ENCODE data around the gene TULP1. TPM values are rescaled to one million over a fixed set of nuclear protein-coding genes. Genes with fewer than 3 reads are reported as not detected.
A peak's percentile ranks its signal among the peaks of the same experiment; 100 is the strongest.
"Not testable (repeated sequence)": the region's sequence is repeated elsewhere in the genome, so short reads cannot be mapped to it uniquely, and the experiment has no call there.

Gene TULP1
- not detected for total RNA-seq

GRCh38 chr6:35512740-35513139 lies at the start of gene TULP1:
TSS of gene TULP1 (minus strand) at chr6:35512896. CDS start at chr6:35512858, 38 bp downstream.
- DNase-seq, result no peak

GRCh38 chr6:35562060-35562459 lies 49.4 kb upstream of the TULP1 start:
- no peak for DNase-seq

DNA sequence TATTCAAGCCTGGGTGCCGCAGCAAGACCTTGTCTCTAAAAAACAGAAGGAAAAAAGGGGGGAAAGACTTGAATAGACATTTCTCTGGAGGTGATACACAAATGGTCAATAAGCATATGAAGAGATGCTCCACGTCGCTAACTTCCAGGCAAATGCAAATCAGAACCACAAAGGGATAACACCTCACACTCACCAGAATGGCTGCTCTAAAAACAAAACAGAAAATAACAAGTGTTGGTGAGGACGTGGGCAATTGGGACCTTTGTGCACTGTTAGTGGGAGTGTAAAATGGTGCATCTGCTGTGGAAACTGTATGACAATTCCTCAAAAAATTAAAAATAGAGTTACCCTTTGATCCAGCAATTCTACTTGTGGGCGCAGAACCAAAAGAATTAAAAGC lies 48.4 kb upstream of the TULP1 start:
- no peak for DNase-seq

DNA sequence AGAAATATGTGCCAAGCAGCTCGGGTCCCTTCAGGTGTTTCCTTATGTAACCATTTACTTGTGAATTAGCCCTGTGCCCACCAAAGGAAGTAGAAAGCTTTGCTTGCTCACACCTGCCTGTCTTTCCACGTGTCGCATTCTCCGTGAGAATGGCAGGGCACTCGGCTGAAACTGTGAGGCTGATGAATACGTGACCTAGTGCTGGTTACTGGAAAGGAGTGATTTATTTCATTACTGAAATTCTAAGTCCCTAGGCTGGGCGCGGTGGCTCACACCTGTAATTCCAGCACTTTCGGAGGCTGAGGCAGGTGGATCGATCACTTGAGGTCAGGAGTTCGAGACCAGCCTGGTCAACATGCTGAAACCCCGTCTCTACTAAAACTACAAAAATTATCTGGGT lies 45.9 kb upstream of the TULP1 start:
- no peak for DNase-seq

DNA sequence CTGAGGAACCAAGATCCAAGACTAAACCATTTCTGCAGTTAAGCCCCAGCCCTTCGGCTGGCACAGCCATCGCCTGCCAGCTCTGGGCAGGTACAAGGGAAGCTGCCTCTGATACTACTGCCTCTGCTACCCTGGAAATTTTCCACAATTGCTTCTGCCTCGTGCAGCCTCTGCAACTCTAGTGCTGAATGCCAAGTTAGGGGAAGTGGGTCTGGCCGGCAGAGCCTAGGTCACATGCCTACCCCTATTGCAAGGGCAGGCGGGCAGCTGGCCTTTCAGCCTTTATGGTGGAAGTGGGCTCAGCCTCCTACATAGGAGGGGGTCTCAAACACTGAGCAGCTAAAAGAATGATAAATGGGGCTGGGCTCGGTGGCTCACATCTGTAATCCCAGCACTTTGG lies 44.5 kb upstream of the TULP1 start:
- no peak for DNase-seq

DNA sequence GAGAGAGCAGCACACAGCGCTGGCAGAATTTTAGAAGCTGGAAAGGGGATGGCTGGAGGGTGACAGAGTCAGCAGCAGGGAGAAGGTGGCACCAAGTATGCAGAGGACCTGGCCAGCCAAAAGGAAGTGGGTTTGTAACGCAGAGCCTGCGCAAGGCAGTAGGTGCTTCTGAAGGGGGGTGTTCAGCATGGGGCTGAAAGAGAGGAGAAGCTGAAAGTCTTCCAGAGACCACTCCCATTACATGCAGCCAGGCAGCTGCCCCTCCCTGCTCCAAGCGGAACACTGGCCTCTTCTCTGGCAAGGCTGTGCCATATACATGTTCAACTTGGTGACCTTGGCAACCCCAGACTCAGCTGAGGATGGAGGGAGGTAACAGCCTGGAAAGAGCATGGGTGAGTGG lies 42.1 kb upstream of the TULP1 start:
- DNase-seq, result no peak

DNA sequence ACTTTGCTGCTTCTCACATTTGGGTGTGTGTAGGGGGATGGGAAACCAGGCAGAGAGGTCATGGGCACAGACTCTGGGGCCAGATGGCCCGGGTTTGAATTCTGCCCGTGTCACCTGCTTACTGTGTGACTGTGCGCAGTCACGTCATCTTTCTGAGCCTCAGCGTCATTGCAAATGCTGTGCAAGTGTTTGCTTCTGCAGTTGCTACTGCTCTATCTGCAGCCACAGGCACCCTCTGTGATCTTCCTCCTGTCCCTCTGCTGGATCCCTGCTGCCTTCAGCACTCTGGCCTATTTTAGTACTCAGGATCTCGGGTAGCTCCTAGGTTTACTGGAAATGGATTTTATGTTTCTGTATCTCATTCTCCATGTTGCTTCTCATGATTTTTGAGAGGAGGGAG lies 40.6 kb upstream of the TULP1 start:
- no peak for DNase-seq

- peak; percentile 50 for DNase-seq
These were observed 39.7 kb upstream of the TULP1 start for GRCh38 chr6:35552285-35552917.

DNA sequence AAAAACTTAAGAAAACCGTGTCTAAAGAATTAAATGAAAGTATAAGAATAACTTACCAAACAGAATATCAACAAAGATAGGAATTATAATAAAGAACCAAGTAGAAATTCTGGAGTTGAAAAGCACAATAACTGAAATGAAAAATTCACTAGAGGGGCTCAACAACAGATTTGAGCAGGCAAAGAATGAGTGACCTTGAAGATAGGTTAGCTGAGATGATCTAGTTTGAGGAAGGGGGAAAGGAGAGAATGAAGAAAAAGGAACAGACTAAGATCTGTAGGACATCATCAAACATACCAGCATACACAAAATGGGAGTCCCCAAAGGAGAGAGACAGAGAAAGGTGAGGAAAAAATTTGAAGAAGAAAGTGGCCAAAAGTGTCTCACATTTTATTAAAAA lies 37.7 kb upstream of the TULP1 start:
- DNase-seq, result no peak

DNA sequence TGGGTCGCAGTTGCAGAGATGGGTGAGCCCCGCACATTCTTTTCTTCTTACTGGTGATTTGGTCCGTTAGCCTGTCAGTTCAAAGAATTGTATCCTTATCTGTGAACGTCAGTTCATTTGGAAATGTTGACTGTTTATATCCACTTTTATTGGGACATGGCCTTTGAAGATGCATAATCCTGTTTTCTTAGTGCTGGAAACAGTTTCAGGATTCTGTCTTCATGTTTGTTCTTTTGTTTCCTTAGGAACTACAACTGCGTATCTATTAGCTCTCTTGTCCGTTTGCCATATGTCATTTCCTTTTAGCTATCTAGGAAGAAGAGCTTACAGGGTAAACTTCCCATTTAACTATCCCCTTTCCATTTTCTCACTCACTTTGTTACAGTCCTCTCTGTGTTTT lies 35.0 kb upstream of the TULP1 start:
- DNase-seq, result no peak

GRCh38 chr6:35544769-35545361 lies 32.2 kb upstream of the TULP1 start:
- no peak for DNase-seq

GRCh38 chr6:35543459-35544193 lies 30.9 kb upstream of the TULP1 start:
- no peak for DNase-seq

- DNase-seq, result no peak
These were observed 29.1 kb upstream of the TULP1 start for GRCh38 chr6:35541836-35542235.

- no peak for DNase-seq
These were observed 26.5 kb upstream of the TULP1 start for GRCh38 chr6:35539223-35539622.

GRCh38 chr6:35535847-35536246 lies 23.2 kb upstream of the TULP1 start:
- DNase-seq, result not testable (repeated sequence)

DNA sequence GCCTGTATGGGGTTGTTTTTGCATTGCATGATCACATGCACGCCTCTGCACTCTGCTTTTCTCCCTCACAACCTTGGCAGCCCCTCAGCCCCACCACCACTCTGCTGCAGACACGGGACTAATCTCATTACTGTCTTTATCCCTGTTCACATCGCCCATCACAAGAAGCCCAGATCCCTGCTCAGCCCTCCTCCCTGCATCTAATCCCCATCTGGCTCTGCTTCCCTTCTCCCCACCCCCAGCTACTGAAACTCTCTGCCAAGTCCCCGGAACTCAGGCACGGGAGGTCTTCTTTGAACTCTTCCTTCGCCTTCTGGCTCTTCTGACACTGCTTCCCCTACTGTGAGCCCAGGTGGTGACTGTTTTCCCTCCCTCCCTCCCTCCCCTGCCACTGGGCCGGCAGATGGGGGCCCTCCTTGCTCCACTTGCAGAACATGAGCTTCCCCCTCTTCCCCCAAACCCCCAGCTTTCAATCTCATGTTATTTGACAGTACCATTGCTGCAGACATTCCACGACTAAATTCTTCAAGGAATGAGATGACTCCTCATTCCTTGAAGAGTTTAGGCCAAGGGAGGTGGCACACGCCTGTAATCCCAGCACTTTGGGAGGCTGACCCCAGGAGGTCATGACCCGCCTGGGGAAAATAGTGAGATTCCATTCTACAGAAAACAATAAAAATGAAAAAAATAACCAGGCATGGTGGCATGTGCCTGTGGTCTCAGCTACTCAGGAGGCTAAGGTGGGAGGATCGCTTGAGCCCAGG lies 21.9 kb upstream of the TULP1 start:
- no peak for DNase-seq

DNA sequence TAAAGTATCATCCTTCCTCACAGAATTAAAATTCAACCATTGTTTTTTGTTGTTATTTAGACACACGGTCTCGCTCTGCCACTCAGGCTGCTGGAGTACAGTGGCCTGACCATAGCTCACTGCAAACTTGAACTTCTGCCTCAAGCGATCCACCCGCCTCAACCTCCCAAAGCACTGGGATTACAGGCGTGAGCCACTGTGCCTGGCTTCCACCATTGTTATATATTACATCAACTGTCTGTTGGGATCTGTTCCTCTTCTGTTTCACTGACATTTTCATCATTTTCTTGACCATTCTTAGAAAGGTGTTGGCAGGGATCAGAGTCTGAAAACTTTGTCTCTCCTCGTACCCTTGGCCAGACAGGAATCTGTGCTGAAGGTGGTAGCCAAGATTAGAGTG lies 21.3 kb upstream of the TULP1 start:
- no peak for DNase-seq

DNA sequence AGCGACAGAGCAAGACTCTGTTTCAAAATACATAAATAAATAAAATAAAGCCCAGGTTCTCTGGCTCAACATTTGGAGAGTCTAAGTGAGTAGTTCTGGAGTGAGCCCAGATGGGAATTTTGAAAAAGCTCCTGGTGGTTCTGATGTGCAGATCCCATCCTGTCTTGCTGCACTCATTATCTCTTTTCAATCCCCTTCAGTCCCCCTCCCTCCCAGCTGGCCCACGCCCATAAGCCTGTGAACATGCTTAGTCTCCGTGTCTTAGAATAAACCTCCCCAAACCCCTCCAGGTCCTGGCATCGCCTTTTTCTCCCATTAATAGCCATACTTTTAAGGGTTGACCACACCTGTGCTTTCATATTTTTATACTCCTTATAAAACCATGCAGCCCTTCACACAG lies 19.4 kb upstream of the TULP1 start:
- no peak for DNase-seq

GRCh38 chr6:35524380-35525020 lies 11.8 kb upstream of the TULP1 start:
- no peak for DNase-seq

- DNase-seq, result peak; percentile 70
These were observed 10.3 kb upstream of the TULP1 start for GRCh38 chr6:35522660-35523658.

- DNase-seq, result no peak
These were observed 9.5 kb upstream of the TULP1 start for GRCh38 chr6:35522151-35522550.

DNA sequence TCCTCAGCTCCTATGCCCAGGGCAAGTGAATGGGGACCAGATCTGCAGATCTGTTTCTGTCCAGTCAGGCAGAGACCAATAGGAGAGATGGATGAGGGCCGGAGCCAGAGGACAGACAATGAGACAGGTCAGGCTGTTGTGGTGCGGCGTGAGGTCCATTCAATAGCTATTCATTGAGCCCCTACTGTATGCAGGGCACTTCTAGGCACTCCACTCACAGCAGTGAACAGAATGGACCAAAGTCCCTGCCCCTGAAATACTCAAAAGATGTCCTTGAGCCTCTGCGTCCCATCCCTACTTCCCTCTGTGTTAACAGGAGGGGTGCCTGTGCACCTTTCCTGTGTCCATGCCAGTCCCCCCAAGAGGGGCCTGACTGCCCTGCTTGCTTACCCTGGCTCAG lies 8.5 kb upstream of the TULP1 start:
- no peak for DNase-seq

Data from effector CD4-positive, alpha-beta T cell (primary cell).